ENCODE measurements around the gene PPP6R3. TPM values are rescaled to one million over a fixed set of nuclear protein-coding genes. Genes with fewer than 3 reads are reported as not detected.

The PPP6R3 gene
- total RNA-seq, 1 donor, result 232 TPM

GRCh38 chr11:68480852-68481510, 20.4 kb downstream of the PPP6R3 start:
- H3K4me3 ChIP-seq (ENCODE audit: low read length), result no peak overlapping the region
- H3K9me3 ChIP-seq (ENCODE audit: low read depth, low read length), result no peaks in the 10 kb centered on the region
- no peaks in the 10 kb centered on the region for H3K27me3 ChIP-seq (ENCODE audit: insufficient read depth, low read length)
- H3K4me1 ChIP-seq (ENCODE audit: insufficient read depth, low read length), result peaks cover 27% of the 10 kb centered on the region

- Histone ChIP-seq H3K9me3 (ENCODE audit: low read depth, low read length) (no peaks in the 10 kb centered on the region), H3K4me3 (ENCODE audit: low read length) (no peak overlapping the region), H3K27me3 (ENCODE audit: insufficient read depth, low read length) (no peaks in the 10 kb centered on the region), H3K4me1 (ENCODE audit: insufficient read depth, low read length) (peaks cover 29% of the 10 kb centered on the region)
These were observed 21.2 kb downstream of the PPP6R3 start for GRCh38 chr11:68481579-68482240.

- Histone ChIP-seq H3K4me3 (ENCODE audit: low read length) (no peak overlapping the region), H3K27me3 (ENCODE audit: insufficient read depth, low read length) (no peaks in the 10 kb centered on the region), H3K9me3 (ENCODE audit: low read depth, low read length) (no peaks in the 10 kb centered on the region), H3K4me1 (ENCODE audit: insufficient read depth, low read length) (peaks cover 45% of the 10 kb centered on the region)
These were observed 28.1 kb downstream of the PPP6R3 start for GRCh38 chr11:68488623-68489022.

- H3K4me1 ChIP-seq (ENCODE audit: insufficient read depth, low read length), result peaks cover 52% of the 10 kb centered on the region
- no peak overlapping the region for H3K4me3 ChIP-seq (ENCODE audit: low read length)
- H3K9me3 ChIP-seq (ENCODE audit: low read depth, low read length), result no peaks in the 10 kb centered on the region
- H3K27me3 ChIP-seq (ENCODE audit: insufficient read depth, low read length), result no peaks in the 10 kb centered on the region
These were observed 34.7 kb downstream of the PPP6R3 start for GRCh38 chr11:68495220-68495729.

GRCh38 chr11:68495872-68496271, 35.3 kb downstream of the PPP6R3 start:
- no peak overlapping the region for H3K4me3 ChIP-seq (ENCODE audit: low read length)
- H3K9me3 ChIP-seq (ENCODE audit: low read depth, low read length), result no peaks in the 10 kb centered on the region
- no peaks in the 10 kb centered on the region for H3K27me3 ChIP-seq (ENCODE audit: insufficient read depth, low read length)
- H3K4me1 ChIP-seq (ENCODE audit: insufficient read depth, low read length), result peaks cover 56% of the 10 kb centered on the region

- peaks cover 58% of the 10 kb centered on the region for H3K4me1 ChIP-seq (ENCODE audit: insufficient read depth, low read length)
These were observed 37.2 kb downstream of the PPP6R3 start for GRCh38 chr11:68497761-68498160.

GRCh38 chr11:68498321-68498720, 37.8 kb downstream of the PPP6R3 start:
- Histone ChIP-seq H3K27me3 (ENCODE audit: insufficient read depth, low read length) (no peaks in the 10 kb centered on the region), H3K4me1 (ENCODE audit: insufficient read depth, low read length) (peaks cover 61% of the 10 kb centered on the region), H3K4me3 (ENCODE audit: low read length) (no peak overlapping the region), H3K9me3 (ENCODE audit: low read depth, low read length) (no peaks in the 10 kb centered on the region)

More at GRCh38 chr11:68497761-68498160, 37.2 kb downstream of the PPP6R3 start:
- no peak overlapping the region for H3K4me3 ChIP-seq (ENCODE audit: low read length)
- H3K9me3 ChIP-seq (ENCODE audit: low read depth, low read length), result no peaks in the 10 kb centered on the region
- H3K27me3 ChIP-seq (ENCODE audit: insufficient read depth, low read length), result no peaks in the 10 kb centered on the region

GRCh38 chr11:68498903-68499883, 38.6 kb downstream of the PPP6R3 start:
- Histone ChIP-seq H3K27me3 (ENCODE audit: insufficient read depth, low read length) (no peaks in the 10 kb centered on the region), H3K9me3 (ENCODE audit: low read depth, low read length) (no peaks in the 10 kb centered on the region), H3K4me3 (ENCODE audit: low read length) (no peak overlapping the region), H3K4me1 (ENCODE audit: insufficient read depth, low read length) (peaks cover 65% of the 10 kb centered on the region)

GRCh38 chr11:68500206-68500605, 39.7 kb downstream of the PPP6R3 start:
- Histone ChIP-seq H3K9me3 (ENCODE audit: low read depth, low read length) (no peaks in the 10 kb centered on the region), H3K4me1 (ENCODE audit: insufficient read depth, low read length) (peaks cover 63% of the 10 kb centered on the region), H3K4me3 (ENCODE audit: low read length) (no peak overlapping the region)

GRCh38 chr11:68501813-68502212, 41.3 kb downstream of the PPP6R3 start:
- Histone ChIP-seq H3K27me3 (ENCODE audit: insufficient read depth, low read length) (no peaks in the 10 kb centered on the region), H3K4me3 (ENCODE audit: low read length) (no peak overlapping the region), H3K9me3 (ENCODE audit: low read depth, low read length) (no peaks in the 10 kb centered on the region), H3K4me1 (ENCODE audit: insufficient read depth, low read length) (peaks cover 66% of the 10 kb centered on the region)

More at GRCh38 chr11:68500206-68500605, 39.7 kb downstream of the PPP6R3 start:
- no peaks in the 10 kb centered on the region for H3K27me3 ChIP-seq (ENCODE audit: insufficient read depth, low read length)

- Histone ChIP-seq H3K9me3 (ENCODE audit: low read depth, low read length) (no peaks in the 10 kb centered on the region), H3K27me3 (ENCODE audit: insufficient read depth, low read length) (no peaks in the 10 kb centered on the region), H3K4me3 (ENCODE audit: low read length) (no peak overlapping the region), H3K4me1 (ENCODE audit: insufficient read depth, low read length) (peaks cover 69% of the 10 kb centered on the region)
These were observed 42.7 kb downstream of the PPP6R3 start for GRCh38 chr11:68503251-68503687.

- H3K9me3 ChIP-seq (ENCODE audit: low read depth, low read length), result no peaks in the 10 kb centered on the region
- H3K4me3 ChIP-seq (ENCODE audit: low read length), result no peak overlapping the region
- H3K4me1 ChIP-seq (ENCODE audit: insufficient read depth, low read length), result peaks cover 65% of the 10 kb centered on the region
- no peaks in the 10 kb centered on the region for H3K27me3 ChIP-seq (ENCODE audit: insufficient read depth, low read length)
These were observed 43.2 kb downstream of the PPP6R3 start for GRCh38 chr11:68503792-68504191.

- H3K27me3 ChIP-seq (ENCODE audit: insufficient read depth, low read length), result no peaks in the 10 kb centered on the region
- H3K4me1 ChIP-seq (ENCODE audit: insufficient read depth, low read length), result peaks cover 58% of the 10 kb centered on the region
- H3K9me3 ChIP-seq (ENCODE audit: low read depth, low read length), result no peaks in the 10 kb centered on the region
- no peak overlapping the region for H3K4me3 ChIP-seq (ENCODE audit: low read length)
These were observed 44.0 kb downstream of the PPP6R3 start for GRCh38 chr11:68504432-68505066.

- Histone ChIP-seq H3K9me3 (ENCODE audit: low read depth, low read length) (no peaks in the 10 kb centered on the region), H3K4me3 (ENCODE audit: low read length) (no peak overlapping the region), H3K27me3 (ENCODE audit: insufficient read depth, low read length) (no peaks in the 10 kb centered on the region), H3K4me1 (ENCODE audit: insufficient read depth, low read length) (peaks cover 54% of the 10 kb centered on the region)
These were observed 45.0 kb downstream of the PPP6R3 start for GRCh38 chr11:68505596-68505995.
